Activated CD8-positive, alpha-beta memory T cell treated with anti-CD3 and anti-CD28 coated beads for 36 hours (primary cell): ENCODE results near the gene CHTF18. TPM values are rescaled to one million over a fixed set of nuclear protein-coding genes. Genes with fewer than 3 reads are reported as not detected.

Experiments used
- CTCF ChIA-PET: fragments of 350-600 bp; sonication (Branson Sonifier 250); formaldehyde crosslinking; loops from one replicate; lab custom pipeline; 2021; ENCODE audit warnings: antibody characterized with exemption; lab: Charles Lee
- POLR2A ChIA-PET: fragments of 350-600 bp; sonication (Branson Sonifier 250); formaldehyde crosslinking; loops from one replicate; lab custom pipeline; 2021; ENCODE audit warnings: antibody characterized with exemption; lab: Charles Lee
- total RNA-seq, 2 experiments: library from RNA; stranded (reverse); gene quantifications; one replicate each; pipeline ENCODE4 v1.2.3, GENCODE V29; 2021

The CHTF18 gene
- total RNA-seq, 2 experiments from 2014 or later = 122 to 128 TPM

GRCh38 chr16:784431-784830 lies 4.0 kb upstream of the CHTF18 start:
- ChIA-PET CTCF (interaction anchor here (0.6 to 2.9 kb wide), 14 partner anchors 11 to 89 kb away, joined by 3 to 19 read pairs (median 7); partner anchors contain the start of genes ANTKMT and FBXL16), POLR2A (interaction anchor here (1.4 kb wide), 1 partner anchor 70 kb away, joined by 6 read pairs; the partner anchor contains the start of gene METRN)

GRCh38 chr16:785563-786535 lies 2.6 kb upstream of the CHTF18 start:
- ChIA-PET POLR2A (interaction anchor here (1.4 kb wide), 1 partner anchor 71 kb away, joined by 6 read pairs; the partner anchor contains the start of gene METRN), CTCF (interaction anchor here (0.9 to 3.3 kb wide), 17 partner anchors 9 to 271 kb away, joined by 3 to 19 read pairs (median 7); partner anchors contain the start of genes ANTKMT, CIAO3, FBXL16 and STUB1)

GRCh38 chr16:787321-787966 lies 976 bp upstream of the CHTF18 start:
- POLR2A ChIA-PET = interaction anchor here (0.7 to 1.4 kb wide), 3 partner anchors 14 to 92 kb away, joined by 3 to 6 read pairs (median 3); partner anchors contain the start of gene CCDC78
- CTCF ChIA-PET = interaction anchor here (0.8 to 3.3 kb wide), 6 partner anchors 20 to 139 kb away, joined by 3 to 16 read pairs (median 4); partner anchors contain the start of gene METRN

GRCh38 chr16:787978-788398 lies 432 bp upstream of the CHTF18 start, which contains the start of gene RPUSD1:
Gene RPUSD1, minus strand, starts transcription at chr16:788381. Its CDS starts 644 bp downstream, at chr16:787737.
- POLR2A ChIA-PET = interaction anchor here (0.7 to 1.4 kb wide), 3 partner anchors 13 to 93 kb away, joined by 3 to 6 read pairs (median 3); partner anchors contain the start of gene CCDC78

GRCh38 chr16:789191-789850 lies 901 bp downstream of the CHTF18 start:
- CTCF ChIA-PET = interaction anchor here (1.0 to 2.4 kb wide), 5 partner anchors 16 to 121 kb away, joined by 3 to 8 read pairs (median 4); partner anchors contain the start of genes METRN and RHOT2
- POLR2A ChIA-PET = interaction anchor here (1.4 kb wide), 1 partner anchor 12 kb away, joined by 6 read pairs; no protein-coding TSS in a partner anchor

More at GRCh38 chr16:787978-788398, 432 bp upstream of the CHTF18 start, which contains the start of gene RPUSD1:
- CTCF ChIA-PET = interaction anchor here (0.5 to 3.3 kb wide), 10 partner anchors 16 to 549 kb away, joined by 3 to 16 read pairs (median 4); partner anchors contain the start of genes METRN and RHOT2

GRCh38 chr16:790086-790485 lies 1.7 kb downstream of the CHTF18 start:
- CTCF ChIA-PET = interaction anchor here (1.3 to 2.4 kb wide), 2 partner anchors 75 to 80 kb away, joined by 3 to 8 read pairs; partner anchors contain the start of gene METRN
- POLR2A ChIA-PET = no interaction called here

- CTCF ChIA-PET = no interaction called here
- POLR2A ChIA-PET = no interaction called here
Observed at GRCh38 chr16:791131-791530, 2.7 kb downstream of the CHTF18 start.

- ChIA-PET CTCF (no interaction called here), POLR2A (no interaction called here)
Observed at GRCh38 chr16:792221-792995, 4.0 kb downstream of the CHTF18 start.

- ChIA-PET CTCF (no interaction called here), POLR2A (no interaction called here)
Observed at GRCh38 chr16:793414-793813, 5.0 kb downstream of the CHTF18 start.

GRCh38 chr16:794091-794822 lies 5.8 kb downstream of the CHTF18 start:
- ChIA-PET POLR2A (no interaction called here), CTCF (interaction anchor here (2.7 kb wide), 1 partner anchor 8 kb away, joined by 7 read pairs; no protein-coding TSS in a partner anchor)

GRCh38 chr16:794853-795466 lies 6.5 kb downstream of the CHTF18 start:
- ChIA-PET POLR2A (no interaction called here), CTCF (interaction anchor here (2.7 kb wide), 1 partner anchor 9 kb away, joined by 7 read pairs; no protein-coding TSS in a partner anchor)

- POLR2A ChIA-PET = no interaction called here
- CTCF ChIA-PET = interaction anchor here (2.7 kb wide), 1 partner anchor 10 kb away, joined by 7 read pairs; no protein-coding TSS in a partner anchor
Observed at GRCh38 chr16:795580-796229, 7.3 kb downstream of the CHTF18 start.

GRCh38 chr16:796296-797119 lies 8.1 kb downstream of the CHTF18 start:
- ChIA-PET CTCF (interaction anchor here (2.7 kb wide), 1 partner anchor 11 kb away, joined by 7 read pairs; no protein-coding TSS in a partner anchor), POLR2A (no interaction called here)

GRCh38 chr16:797120-797420 lies 8.7 kb downstream of the CHTF18 start:
- ChIA-PET CTCF (interaction anchor here (0.6 kb wide), 1 partner anchor 498 kb away, joined by 3 read pairs; no protein-coding TSS in a partner anchor), POLR2A (no interaction called here)

- ChIA-PET POLR2A (no interaction called here), CTCF (interaction anchor here (0.6 kb wide), 1 partner anchor 497 kb away, joined by 3 read pairs; no protein-coding TSS in a partner anchor)
Observed at GRCh38 chr16:797686-798085, 9.3 kb downstream of the CHTF18 start.
